ENCODE measurements around the gene UPK2.
A peak's percentile ranks its signal among the peaks of the same experiment; 100 is the strongest.

UPK2 gene

GRCh38 chr11:118914178-118914918, 41.8 kb upstream of the UPK2 start:
- H3K27me3 Mint-ChIP-seq: no peaks in the 10 kb centered on the region
- H3K4me1 Mint-ChIP-seq (ENCODE audit: low read depth): peaks cover 88% of the 10 kb centered on the region
- peak overlapping the region; percentile 70 for H3K4me3 Mint-ChIP-seq
- H3K27ac Mint-ChIP-seq: peak overlapping the region; percentile 99
- H3K9me3 Mint-ChIP-seq: no peaks in the 10 kb centered on the region
- H3K36me3 Mint-ChIP-seq (ENCODE audit: low read depth): peaks cover 12% of the 10 kb centered on the region
- peak; percentile 79 for DNase-seq

GRCh38 chr11:118914987-118915386, 41.1 kb upstream of the UPK2 start:
- H3K4me1 Mint-ChIP-seq (ENCODE audit: low read depth): peaks cover 91% of the 10 kb centered on the region
- H3K36me3 Mint-ChIP-seq (ENCODE audit: low read depth): peaks cover 12% of the 10 kb centered on the region
- H3K4me3 Mint-ChIP-seq: peak overlapping the region; percentile 70
- H3K27ac Mint-ChIP-seq: peak overlapping the region; percentile 99
- DNase-seq: no peak
- H3K27me3 Mint-ChIP-seq: no peaks in the 10 kb centered on the region
- no peaks in the 10 kb centered on the region for H3K9me3 Mint-ChIP-seq

- Mint-ChIP-seq H3K27ac (peak overlapping the region; percentile 99), H3K9me3 (no peaks in the 10 kb centered on the region), H3K36me3 (ENCODE audit: low read depth) (peaks cover 12% of the 10 kb centered on the region), H3K4me3 (peak overlapping the region; percentile 70), H3K4me1 (ENCODE audit: low read depth) (peaks cover 95% of the 10 kb centered on the region), H3K27me3 (no peaks in the 10 kb centered on the region)
- DNase-seq: no peak
Observed at GRCh38 chr11:118915396-118915795, 40.7 kb upstream of the UPK2 start.

GRCh38 chr11:118915941-118916841, 39.9 kb upstream of the UPK2 start:
- H3K27me3 Mint-ChIP-seq: no peaks in the 10 kb centered on the region
- H3K4me3 Mint-ChIP-seq: peak overlapping the region; percentile 85
- no peak for DNase-seq
- H3K27ac Mint-ChIP-seq: peak overlapping the region; percentile 99
- peaks cover 12% of the 10 kb centered on the region for H3K36me3 Mint-ChIP-seq (ENCODE audit: low read depth)
- peaks cover 97% of the 10 kb centered on the region for H3K4me1 Mint-ChIP-seq (ENCODE audit: low read depth)
- no peaks in the 10 kb centered on the region for H3K9me3 Mint-ChIP-seq

- peak; percentile 38 for DNase-seq
- Mint-ChIP-seq H3K4me3 (peak overlapping the region; percentile 85), H3K27ac (peak overlapping the region; percentile 99), H3K36me3 (ENCODE audit: low read depth) (peaks cover 12% of the 10 kb centered on the region), H3K9me3 (no peaks in the 10 kb centered on the region), H3K4me1 (ENCODE audit: low read depth) (peaks cover 97% of the 10 kb centered on the region), H3K27me3 (no peaks in the 10 kb centered on the region)
Observed at GRCh38 chr11:118916842-118917388, 39.2 kb upstream of the UPK2 start.

- no peaks in the 10 kb centered on the region for H3K9me3 Mint-ChIP-seq
- H3K27me3 Mint-ChIP-seq: no peaks in the 10 kb centered on the region
- peaks cover 91% of the 10 kb centered on the region for H3K4me1 Mint-ChIP-seq (ENCODE audit: low read depth)
- H3K27ac Mint-ChIP-seq: peak overlapping the region; percentile 99
- peak; percentile 74 for DNase-seq
- H3K4me3 Mint-ChIP-seq: peak overlapping the region; percentile 85
- peaks cover 12% of the 10 kb centered on the region for H3K36me3 Mint-ChIP-seq (ENCODE audit: low read depth)
Observed at GRCh38 chr11:118917481-118918127, 38.5 kb upstream of the UPK2 start.

- Mint-ChIP-seq H3K9me3 (no peaks in the 10 kb centered on the region), H3K4me3 (peak overlapping the region; percentile 85), H3K36me3 (ENCODE audit: low read depth) (peaks cover 12% of the 10 kb centered on the region), H3K4me1 (ENCODE audit: low read depth) (peaks cover 91% of the 10 kb centered on the region), H3K27ac (peak overlapping the region; percentile 99), H3K27me3 (no peaks in the 10 kb centered on the region)
- peak; percentile 64 for DNase-seq
Observed at GRCh38 chr11:118918128-118918685, 37.9 kb upstream of the UPK2 start.

GRCh38 chr11:118918686-118919280, 37.3 kb upstream of the UPK2 start:
- H3K4me1 Mint-ChIP-seq (ENCODE audit: low read depth): peaks cover 92% of the 10 kb centered on the region
- no peaks in the 10 kb centered on the region for H3K27me3 Mint-ChIP-seq
- H3K9me3 Mint-ChIP-seq: no peaks in the 10 kb centered on the region
- peaks cover 12% of the 10 kb centered on the region for H3K36me3 Mint-ChIP-seq (ENCODE audit: low read depth)
- peak; percentile 52 for DNase-seq
- peak overlapping the region; percentile 99 for H3K27ac Mint-ChIP-seq
- peak overlapping the region; percentile 88 for H3K4me3 Mint-ChIP-seq

- H3K4me1 Mint-ChIP-seq (ENCODE audit: low read depth): peaks cover 77% of the 10 kb centered on the region
- H3K4me3 Mint-ChIP-seq: peak overlapping the region; percentile 88
- H3K27me3 Mint-ChIP-seq: no peaks in the 10 kb centered on the region
- peak; percentile 48 for DNase-seq
- H3K36me3 Mint-ChIP-seq (ENCODE audit: low read depth): peaks cover 10% of the 10 kb centered on the region
- no peaks in the 10 kb centered on the region for H3K9me3 Mint-ChIP-seq
- H3K27ac Mint-ChIP-seq: peak overlapping the region; percentile 88
Observed at GRCh38 chr11:118921121-118921928, 34.8 kb upstream of the UPK2 start.

- peak overlapping the region; percentile 88 for H3K4me3 Mint-ChIP-seq
- H3K4me1 Mint-ChIP-seq (ENCODE audit: low read depth): peaks cover 77% of the 10 kb centered on the region
- no peaks in the 10 kb centered on the region for H3K9me3 Mint-ChIP-seq
- peaks cover 9% of the 10 kb centered on the region for H3K36me3 Mint-ChIP-seq (ENCODE audit: low read depth)
- peak overlapping the region; percentile 91 for H3K27ac Mint-ChIP-seq
- no peaks in the 10 kb centered on the region for H3K27me3 Mint-ChIP-seq
- peak; percentile 36 for DNase-seq
Observed at GRCh38 chr11:118921929-118922744, 34.0 kb upstream of the UPK2 start.

GRCh38 chr11:118922745-118923627, 33.1 kb upstream of the UPK2 start:
- peaks cover 3% of the 10 kb centered on the region for H3K36me3 Mint-ChIP-seq (ENCODE audit: low read depth)
- H3K27ac Mint-ChIP-seq: peak overlapping the region; percentile 91
- DNase-seq: peak; percentile 44
- H3K4me3 Mint-ChIP-seq: peak overlapping the region; percentile 88
- no peaks in the 10 kb centered on the region for H3K9me3 Mint-ChIP-seq
- no peaks in the 10 kb centered on the region for H3K27me3 Mint-ChIP-seq
- peaks cover 77% of the 10 kb centered on the region for H3K4me1 Mint-ChIP-seq (ENCODE audit: low read depth)

Data from activated T-cell treated with anti-CD3 and anti-CD28 coated beads, Interleukin-2, amount 50 U/mL, for 24 hours (primary cell).